GM23338 (cell line): ENCODE results near the gene SLC19A2. TPM values are rescaled to one million over a fixed set of nuclear protein-coding genes. Genes with fewer than 3 reads are reported as not detected.

Experiments
- ATAC-seq: fragments of 200-7000 bp; cut with Tn5 transposase; 3 replicates; pipeline ENCODE4 v1.9.1; 2020
- DNase-seq: peaks from one replicate; pipeline ENCODE4 v3.0.0-alpha.2; 2015; ENCODE audit warnings: low spot score
- H2AFZ ChIP-seq: fragments of 200-600 bp; sonication (generic); 2 replicates; pipeline ENCODE4 v1.8.0; 2016; ENCODE audit warnings: antibody characterized with exemption, mild to moderate bottlenecking, moderate library complexity
- H3F3A ChIP-seq: fragments of 200-600 bp; sonication (generic); replicated peaks from 2 replicates; pipeline ENCODE4 v1.8.0; 2017; ENCODE audit warnings: antibody characterized with exemption, mixed run types, low read depth
- H3K27ac ChIP-seq: fragments of 200-600 bp; sonication (generic); 2 replicates; pipeline ENCODE4 v1.6.1; 2016; ENCODE audit warnings: low read depth
- H3K27me3 ChIP-seq: fragments of 200-600 bp; sonication (generic); 2 replicates; pipeline ENCODE4 v1.8.0; 2016; ENCODE audit warnings: mild to moderate bottlenecking, mixed run types, moderate library complexity; ENCODE audit not compliant: insufficient read depth
- H3K36me3 ChIP-seq: fragments of 200-600 bp; sonication (generic); 2 replicates; pipeline ENCODE4 v1.8.0; 2016; ENCODE audit warnings: mild to moderate bottlenecking; ENCODE audit not compliant: insufficient read depth
- H3K4me1 ChIP-seq: fragments of 200-600 bp; sonication (generic); 2 replicates; pipeline ENCODE4 v1.8.0; 2016; ENCODE audit warnings: mild to moderate bottlenecking, moderate library complexity; ENCODE audit not compliant: insufficient read depth
- H3K4me2 ChIP-seq: fragments of 200-600 bp; sonication (generic); 2 replicates; pipeline ENCODE4 v1.7.1; 2017; ENCODE audit warnings: mixed run types
- H3K4me3 ChIP-seq: fragments of 200-600 bp; sonication (generic); 2 replicates; pipeline ENCODE4 v1.6.1; 2016; ENCODE audit warnings: mixed run types
- H3K79me2 ChIP-seq: fragments of 200-600 bp; sonication (generic); replicated peaks from 2 replicates; pipeline ENCODE4 v1.8.0; 2017; ENCODE audit warnings: mild to moderate bottlenecking; ENCODE audit not compliant: insufficient read depth
- H3K9me2 ChIP-seq: fragments of 200-600 bp; sonication (generic); 2 replicates; pipeline ENCODE4 v1.8.0; 2017; ENCODE audit not compliant: insufficient read depth
- H4K20me1 ChIP-seq: fragments of 200-600 bp; sonication (generic); replicated peaks from 2 replicates; pipeline ENCODE4 v1.8.0; 2017; ENCODE audit warnings: mild to moderate bottlenecking; ENCODE audit not compliant: insufficient read depth
- H3K27ac Mint-ChIP-seq: 2 replicates; pipeline ENCODE4 v1.8.0; 2020; ENCODE audit warnings: inconsistent platforms, mild to moderate bottlenecking, moderate library complexity, mixed read lengths
- H3K27me3 Mint-ChIP-seq: 3 replicates; pipeline ENCODE4 v1.8.0; 2022; ENCODE audit warnings: low read depth, mild to moderate bottlenecking, moderate library complexity, mixed read lengths, inconsistent platforms; ENCODE audit not compliant: insufficient read depth, poor library complexity
- H3K36me3 Mint-ChIP-seq: 3 replicates; pipeline ENCODE4 v1.8.0; 2021; ENCODE audit warnings: low read depth, mild to moderate bottlenecking, inconsistent platforms, moderate library complexity, mixed read lengths
- H3K4me1 Mint-ChIP-seq: 3 replicates; pipeline ENCODE4 v1.8.0; 2020; ENCODE audit warnings: mild to moderate bottlenecking, inconsistent platforms, mixed read lengths
- H3K4me3 Mint-ChIP-seq: 3 replicates; pipeline ENCODE4 v1.8.0; 2021; ENCODE audit warnings: moderate library complexity, mild to moderate bottlenecking, inconsistent platforms, mixed read lengths
- H3K9me3 Mint-ChIP-seq: 3 replicates; pipeline ENCODE4 v1.8.0; 2020; ENCODE audit warnings: moderate library complexity, mild to moderate bottlenecking, inconsistent platforms, mixed read lengths
- CREB1 ChIP-seq: fragments of 250-450 bp; sonication (Bioruptor Pico); IDR thresholded peaks from 2 replicates; pipeline ENCODE4 v1.5.0; 2020; ENCODE audit warnings: low read depth, mild to moderate bottlenecking, moderate library complexity
- CTCF ChIP-seq, 2 experiments: fragments of 200-600 bp in 1 of 2; sonication (generic) in 1 of 2; conservative IDR thresholded peaks; 2 replicates each; pipeline versions ENCODE4 v1.5.1 to v1.6.1; 2016 to 2017; ENCODE audit warnings: antibody characterized with exemption in 2 of 2, low read depth in 2 of 2, mild to moderate bottlenecking in 2 of 2, moderate library complexity in 1 of 2
- ETS1 ChIP-seq: IDR thresholded peaks from 2 replicates; pipeline ENCODE4 v1.6.1; 2016; ENCODE audit warnings: antibody characterized with exemption
- EZH2 ChIP-seq: fragments of 200-600 bp; sonication (generic); IDR thresholded peaks from one replicate; pipeline ENCODE4 v1.8.0; 2017; ENCODE audit warnings: antibody characterized with exemption, mild to moderate bottlenecking, low read depth; ENCODE audit not compliant: unreplicated experiment
- EZH2phosphoT487 ChIP-seq: fragments of 200-600 bp; sonication (generic); IDR thresholded peaks from one replicate; pipeline ENCODE4 v1.8.1; 2018; ENCODE audit warnings: antibody characterized with exemption; ENCODE audit not compliant: unreplicated experiment
- JUNB ChIP-seq: IDR thresholded peaks from one replicate; pipeline ENCODE4 v1.6.1; 2016; ENCODE audit warnings: antibody characterized with exemption; ENCODE audit not compliant: unreplicated experiment
- NANOG ChIP-seq: IDR thresholded peaks from 2 replicates; pipeline ENCODE4 v1.6.1; 2016; ENCODE audit warnings: antibody characterized with exemption, borderline replicate concordance
- POLR2AphosphoS5 ChIP-seq: IDR thresholded peaks from 2 replicates; pipeline ENCODE4 v1.6.1; 2016; ENCODE audit warnings: antibody characterized with exemption, low read depth
- REST ChIP-seq: IDR thresholded peaks from one replicate; pipeline ENCODE4 v1.6.1; 2018; ENCODE audit warnings: antibody characterized with exemption; ENCODE audit not compliant: unreplicated experiment
- polyA plus RNA-seq: library from polyadenylated mRNA; unstranded; fragments of >200 nt; fragmentation: Nextera tagmentation; extraction: Ambion mirVana; gene quantifications from 2 replicates; pipeline ENCODE4 v1.2.1, GENCODE V29; 2016
- total RNA-seq: library from RNA; depleted of rRNA; stranded (reverse); fragments of >200 nt; shearing (Covaris generic); gene quantifications from 2 replicates; pipeline ENCODE4 v1.2.3, GENCODE V29; 2014

The SLC19A2 gene
- total and polyA plus RNA-seq, 2 experiments from 2014 or later, result 11.1 to 39.1 TPM

- Mint-ChIP-seq H3K9me3 (no peaks in the 10 kb centered on the region), H3K4me1 (peaks cover 6% of the 10 kb centered on the region), H3K27ac (no peak overlapping the region), H3K4me3 (no peak overlapping the region), H3K36me3 (no peaks in the 10 kb centered on the region), H3K27me3 (no peaks in the 10 kb centered on the region)
- H2AFZ ChIP-seq, result no peak overlapping the region
- no peak overlapping the region for H3K27ac ChIP-seq
- no peak for TF ChIP-seq CREB1
- no peak for TF ChIP-seq EZH2phosphoT487
- TF ChIP-seq REST, result no peak
- TF ChIP-seq EZH2, result no peak
- no peak for TF ChIP-seq CTCF (conservative IDR thresholded peaks at IDR 0.05; ENCODE audit: low read depth in 2 of 2)
- no peak for ATAC-seq
- no peak for DNase-seq
- no peaks in the 10 kb centered on the region for H3K79me2 ChIP-seq
- H3K9me2 ChIP-seq, result no peaks in the 10 kb centered on the region
- no peaks in the 10 kb centered on the region for H3K36me3 ChIP-seq
- H3K4me2 ChIP-seq, result no peak overlapping the region
- H3F3A ChIP-seq, result no peaks in the 10 kb centered on the region
- H3K4me1 ChIP-seq, result no peaks in the 10 kb centered on the region; the same call in 1 of the 2 replicates
- H3K27me3 ChIP-seq, result no peaks in the 10 kb centered on the region
- H4K20me1 ChIP-seq, result no peaks in the 10 kb centered on the region
- H3K4me3 ChIP-seq, result no peak overlapping the region
These were observed 24.3 kb upstream of the SLC19A2 start for GRCh38 chr1:169510060-169510459.

DNA sequence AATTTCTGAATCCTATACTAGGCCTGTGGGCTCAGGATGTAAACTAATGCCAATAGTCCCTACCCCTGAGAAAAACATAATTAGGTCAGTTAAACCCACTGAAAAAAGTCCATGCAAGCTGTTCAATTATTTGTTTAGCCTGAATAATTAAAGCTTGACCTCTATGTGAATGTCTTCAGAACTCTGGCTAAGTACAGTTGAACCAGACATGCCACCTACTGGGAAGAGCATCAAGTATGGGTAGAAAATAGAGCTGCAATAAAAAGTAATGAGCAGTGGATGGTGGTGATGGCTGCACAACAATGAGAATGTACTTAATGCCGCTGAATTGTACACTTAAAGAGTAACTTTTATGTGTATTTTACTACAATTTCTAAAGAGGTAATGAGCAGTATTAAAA is 23.6 kb upstream of the SLC19A2 start:
- H3K36me3 Mint-ChIP-seq, result no peaks in the 10 kb centered on the region
- no peak overlapping the region for H3K27ac Mint-ChIP-seq
- Histone ChIP-seq H4K20me1 (no peaks in the 10 kb centered on the region), H3K79me2 (no peaks in the 10 kb centered on the region), H3K36me3 (no peaks in the 10 kb centered on the region), H3K9me2 (no peaks in the 10 kb centered on the region), H3K4me2 (no peak overlapping the region), H3F3A (no peaks in the 10 kb centered on the region), H3K4me1 (no peaks in the 10 kb centered on the region; the same call in 1 of the 2 replicates), H3K4me3 (no peak overlapping the region), H3K27me3 (no peaks in the 10 kb centered on the region), H3K27ac (no peak overlapping the region), H2AFZ (no peak overlapping the region)
- no peaks in the 10 kb centered on the region for H3K9me3 Mint-ChIP-seq
- H3K4me1 Mint-ChIP-seq, result peaks cover 6% of the 10 kb centered on the region
- ATAC-seq, result no peak
- no peak for DNase-seq
- H3K4me3 Mint-ChIP-seq, result no peak overlapping the region
- H3K27me3 Mint-ChIP-seq, result no peaks in the 10 kb centered on the region
- no peak for TF ChIP-seq POLR2AphosphoS5
- TF ChIP-seq CREB1, result no peak
- TF ChIP-seq REST, result no peak
- TF ChIP-seq ETS1, result no peak
- no peak for TF ChIP-seq NANOG
- no peak for TF ChIP-seq JUNB
- TF ChIP-seq EZH2phosphoT487, result no peak
- TF ChIP-seq EZH2, result no peak
